Activated naive CD8-positive, alpha-beta T cell treated with anti-CD3 and anti-CD28 coated beads for 36 hours (primary cell): ENCODE results near the gene OPRL1. TPM values are rescaled to one million over a fixed set of nuclear protein-coding genes. Genes with fewer than 3 reads are reported as not detected.

Experiments
- DNase-seq: peaks from one replicate; pipeline ENCODE4 v3.0.0; 2021
- H3K27ac Mint-ChIP-seq: one replicate; pipeline ENCODE4 v1.8.0; 2022; ENCODE audit warnings: mild to moderate bottlenecking, moderate library complexity, mixed read lengths
- H3K27me3 Mint-ChIP-seq: one replicate; pipeline ENCODE4 v1.8.0; 2022; ENCODE audit warnings: mild to moderate bottlenecking, mixed read lengths
- H3K36me3 Mint-ChIP-seq: one replicate; pipeline ENCODE4 v1.8.0; 2021; ENCODE audit warnings: mild to moderate bottlenecking, mixed read lengths
- H3K4me1 Mint-ChIP-seq: one replicate; pipeline ENCODE4 v1.8.0; 2021; ENCODE audit warnings: mixed read lengths
- H3K4me3 Mint-ChIP-seq: one replicate; pipeline ENCODE4 v1.8.0; 2022; ENCODE audit warnings: mild to moderate bottlenecking, moderate library complexity, mixed read lengths
- H3K9me3 Mint-ChIP-seq: one replicate; pipeline ENCODE4 v1.8.0; 2022; ENCODE audit warnings: mixed read lengths
- total RNA-seq, 2 experiments: library from RNA; stranded (reverse); gene quantifications; one replicate each; pipeline ENCODE4 v1.2.3, GENCODE V29; 2021

Gene OPRL1
- under 1 TPM; 0.16 to 0.25 TPM for total RNA-seq

GRCh38 chr20:64080013-64080812, at the start of gene OPRL1:
OPRL1 (plus strand) TSS chr20:64080082; CDS start chr20:64092721, 12,639 bp downstream.
- peaks cover 30% of the 10 kb centered on the region for H3K4me1 Mint-ChIP-seq
- no peaks in the 10 kb centered on the region for H3K9me3 Mint-ChIP-seq
- peaks cover 5% of the 10 kb centered on the region for H3K36me3 Mint-ChIP-seq
- no peak for DNase-seq
- H3K27me3 Mint-ChIP-seq, result peaks cover 25% of the 10 kb centered on the region
- peak within 1 kb of the TSS; percentile 92 for H3K4me3 Mint-ChIP-seq
- H3K27ac Mint-ChIP-seq, result peak within 1 kb of the TSS; percentile 86

GRCh38 chr20:64030371-64031134, 49.3 kb upstream of the OPRL1 start:
- no peak overlapping the region for H3K4me3 Mint-ChIP-seq
- H3K27me3 Mint-ChIP-seq, result no peaks in the 10 kb centered on the region
- no peak overlapping the region for H3K27ac Mint-ChIP-seq
- peaks cover 17% of the 10 kb centered on the region for H3K36me3 Mint-ChIP-seq
- no peaks in the 10 kb centered on the region for H3K9me3 Mint-ChIP-seq
- H3K4me1 Mint-ChIP-seq, result peaks cover 16% of the 10 kb centered on the region
- no peak for DNase-seq

- H3K27ac Mint-ChIP-seq, result no peak overlapping the region
- H3K4me1 Mint-ChIP-seq, result peaks cover 28% of the 10 kb centered on the region
- H3K9me3 Mint-ChIP-seq, result no peaks in the 10 kb centered on the region
- peaks cover 17% of the 10 kb centered on the region for H3K36me3 Mint-ChIP-seq
- no peak overlapping the region for H3K4me3 Mint-ChIP-seq
- no peak for DNase-seq
- no peaks in the 10 kb centered on the region for H3K27me3 Mint-ChIP-seq
These were observed 48.0 kb upstream of the OPRL1 start for GRCh38 chr20:64031822-64032314.

GRCh38 chr20:64032706-64033624, 46.9 kb upstream of the OPRL1 start:
- Mint-ChIP-seq H3K27me3 (peaks cover 3% of the 10 kb centered on the region), H3K4me1 (peaks cover 39% of the 10 kb centered on the region), H3K27ac (peak overlapping the region; percentile 90), H3K36me3 (peaks cover 18% of the 10 kb centered on the region), H3K9me3 (no peaks in the 10 kb centered on the region), H3K4me3 (no peak overlapping the region)
- DNase-seq, result no peak

- H3K36me3 Mint-ChIP-seq, result peaks cover 18% of the 10 kb centered on the region
- peaks cover 3% of the 10 kb centered on the region for H3K27me3 Mint-ChIP-seq
- no peak overlapping the region for H3K4me3 Mint-ChIP-seq
- H3K27ac Mint-ChIP-seq, result peak overlapping the region; percentile 90
- no peak for DNase-seq
- peaks cover 39% of the 10 kb centered on the region for H3K4me1 Mint-ChIP-seq
- H3K9me3 Mint-ChIP-seq, result no peaks in the 10 kb centered on the region
These were observed 45.8 kb upstream of the OPRL1 start for GRCh38 chr20:64033981-64034493.

- Mint-ChIP-seq H3K9me3 (no peaks in the 10 kb centered on the region), H3K27ac (peak overlapping the region; percentile 90), H3K4me3 (peak overlapping the region; percentile 60), H3K36me3 (peaks cover 13% of the 10 kb centered on the region), H3K27me3 (peaks cover 3% of the 10 kb centered on the region), H3K4me1 (peaks cover 45% of the 10 kb centered on the region)
- peak; percentile 71 for DNase-seq
These were observed 44.6 kb upstream of the OPRL1 start for GRCh38 chr20:64035066-64035932.

GRCh38 chr20:64035933-64036345, 43.9 kb upstream of the OPRL1 start, which contains the start of gene C20orf204:
C20orf204 (plus strand) TSS chr20:64036182; CDS start chr20:64036324, 142 bp downstream.
- Mint-ChIP-seq H3K4me1 (peaks cover 49% of the 10 kb centered on the region), H3K36me3 (peaks cover 13% of the 10 kb centered on the region), H3K27me3 (peaks cover 3% of the 10 kb centered on the region), H3K9me3 (no peaks in the 10 kb centered on the region), H3K4me3 (peak within 1 kb of the TSS; percentile 60), H3K27ac (peak within 1 kb of the TSS; percentile 90)
- no peak for DNase-seq

GRCh38 chr20:64036346-64037198, 43.3 kb upstream of the OPRL1 start:
- Mint-ChIP-seq H3K9me3 (no peaks in the 10 kb centered on the region), H3K27ac (peak overlapping the region; percentile 80), H3K27me3 (peaks cover 3% of the 10 kb centered on the region), H3K4me1 (peaks cover 53% of the 10 kb centered on the region), H3K36me3 (peaks cover 13% of the 10 kb centered on the region), H3K4me3 (no peak overlapping the region)
- DNase-seq, result no peak

- Mint-ChIP-seq H3K4me1 (peaks cover 54% of the 10 kb centered on the region), H3K4me3 (no peak overlapping the region), H3K27me3 (peaks cover 3% of the 10 kb centered on the region), H3K9me3 (no peaks in the 10 kb centered on the region), H3K36me3 (peaks cover 13% of the 10 kb centered on the region), H3K27ac (peak overlapping the region; percentile 80)
- DNase-seq, result no peak
These were observed 42.7 kb upstream of the OPRL1 start for GRCh38 chr20:64037199-64037497.

- H3K9me3 Mint-ChIP-seq, result no peaks in the 10 kb centered on the region
These were observed 42.2 kb upstream of the OPRL1 start for GRCh38 chr20:64037498-64038213.

GRCh38 chr20:64038224-64038564, 41.7 kb upstream of the OPRL1 start:
- Mint-ChIP-seq H3K4me1 (peaks cover 55% of the 10 kb centered on the region), H3K27ac (no peak overlapping the region), H3K36me3 (peaks cover 11% of the 10 kb centered on the region), H3K27me3 (peaks cover 3% of the 10 kb centered on the region), H3K4me3 (no peak overlapping the region), H3K9me3 (no peaks in the 10 kb centered on the region)
- peak; percentile 46 for DNase-seq

More at GRCh38 chr20:64037498-64038213, 42.2 kb upstream of the OPRL1 start:
- Mint-ChIP-seq H3K27me3 (peaks cover 3% of the 10 kb centered on the region), H3K27ac (peak overlapping the region; percentile 45), H3K4me3 (peak overlapping the region; percentile 40), H3K36me3 (peaks cover 11% of the 10 kb centered on the region), H3K4me1 (peaks cover 55% of the 10 kb centered on the region)
- no peak for DNase-seq

- H3K27ac Mint-ChIP-seq, result no peak overlapping the region
- H3K27me3 Mint-ChIP-seq, result peaks cover 3% of the 10 kb centered on the region
- peaks cover 7% of the 10 kb centered on the region for H3K36me3 Mint-ChIP-seq
- H3K4me3 Mint-ChIP-seq, result peak overlapping the region; percentile 65
- peak; percentile 85 for DNase-seq
- H3K4me1 Mint-ChIP-seq, result peaks cover 54% of the 10 kb centered on the region
- H3K9me3 Mint-ChIP-seq, result no peaks in the 10 kb centered on the region
These were observed 41.2 kb upstream of the OPRL1 start for GRCh38 chr20:64038565-64039292.
